ENCODE results near the gene ARHGAP10.

Gene ARHGAP10

GRCh38 chr4:147785129-147785528 is 53.2 kb downstream of the ARHGAP10 start:
- H3K36me3 ChIP-seq (ENCODE audit: insufficient read depth, low read length): no peaks in the 10 kb centered on the region
- H3K4me2 ChIP-seq (ENCODE audit: insufficient read depth, low read length): no peak overlapping the region
- no peaks in the 10 kb centered on the region for H3K79me2 ChIP-seq (ENCODE audit: insufficient read depth, low read length)
- no peaks in the 10 kb centered on the region for H4K20me1 ChIP-seq (ENCODE audit: insufficient read depth, low read length)
- H3K9me3 ChIP-seq (ENCODE audit: insufficient read depth, low read length, severe bottlenecking): no peaks in the 10 kb centered on the region
- H3K27me3 ChIP-seq (ENCODE audit: insufficient read depth, low read length, poor library complexity): peaks cover 5% of the 10 kb centered on the region
- H3K27ac ChIP-seq (ENCODE audit: low read length): no peak overlapping the region
- no peak overlapping the region for H3K4me3 ChIP-seq (ENCODE audit: low read depth in 1 of 2, low read length in 2 of 2)
- no peaks in the 10 kb centered on the region for H3K4me1 ChIP-seq (ENCODE audit: insufficient read depth, low read length)
- no peak overlapping the region for H2AFZ ChIP-seq (ENCODE audit: low read depth, low read length)
- TF ChIP-seq CTCF (IDR thresholded peaks at IDR 0.05; ENCODE audit: borderline replicate concordance, extremely low read depth, low read length, poor library complexity, severe bottlenecking): no peak
- no peak for TF ChIP-seq EZH2 (IDR thresholded peaks at IDR 0.05; ENCODE audit: borderline replicate concordance, low read depth, low read length, severe bottlenecking)
- no peak for ATAC-seq (ENCODE audit: insufficient read depth, low read depth)
- no peak for DNase-seq
- no peak overlapping the region for H3K9ac ChIP-seq (ENCODE audit: low read depth, low read length)

- Histone ChIP-seq H3K4me3 (ENCODE audit: low read depth in 1 of 2, low read length in 2 of 2) (no peak overlapping the region), H2AFZ (ENCODE audit: low read depth, low read length) (no peak overlapping the region), H3K27ac (ENCODE audit: low read length) (no peak overlapping the region), H4K20me1 (ENCODE audit: insufficient read depth, low read length) (no peaks in the 10 kb centered on the region), H3K79me2 (ENCODE audit: insufficient read depth, low read length) (no peaks in the 10 kb centered on the region), H3K27me3 (ENCODE audit: insufficient read depth, low read length, poor library complexity) (peaks cover 5% of the 10 kb centered on the region), H3K4me2 (ENCODE audit: insufficient read depth, low read length) (no peak overlapping the region), H3K4me1 (ENCODE audit: insufficient read depth, low read length) (no peaks in the 10 kb centered on the region), H3K9ac (ENCODE audit: low read depth, low read length) (no peak overlapping the region), H3K9me3 (ENCODE audit: insufficient read depth, low read length, severe bottlenecking) (no peaks in the 10 kb centered on the region), H3K36me3 (ENCODE audit: insufficient read depth, low read length) (no peaks in the 10 kb centered on the region)
- ATAC-seq (ENCODE audit: insufficient read depth, low read depth) (no peak), DNase-seq (no peak)
- TF ChIP-seq EZH2 (IDR thresholded peaks at IDR 0.05; ENCODE audit: borderline replicate concordance, low read depth, low read length, severe bottlenecking) (no peak), CTCF (IDR thresholded peaks at IDR 0.05; ENCODE audit: borderline replicate concordance, extremely low read depth, low read length, poor library complexity, severe bottlenecking) (no peak)
Measured at GRCh38 chr4:147786031-147786430, 54.1 kb downstream of the ARHGAP10 start.

GRCh38 chr4:147786531-147786930 is 54.6 kb downstream of the ARHGAP10 start:
- ATAC-seq (ENCODE audit: insufficient read depth, low read depth) (no peak), DNase-seq (no peak)
- Histone ChIP-seq H3K27me3 (ENCODE audit: insufficient read depth, low read length, poor library complexity) (peaks cover 5% of the 10 kb centered on the region), H3K9me3 (ENCODE audit: insufficient read depth, low read length, severe bottlenecking) (no peaks in the 10 kb centered on the region), H3K9ac (ENCODE audit: low read depth, low read length) (no peak overlapping the region), H3K79me2 (ENCODE audit: insufficient read depth, low read length) (no peaks in the 10 kb centered on the region), H4K20me1 (ENCODE audit: insufficient read depth, low read length) (no peaks in the 10 kb centered on the region), H2AFZ (ENCODE audit: low read depth, low read length) (no peak overlapping the region), H3K27ac (ENCODE audit: low read length) (no peak overlapping the region), H3K4me1 (ENCODE audit: insufficient read depth, low read length) (no peaks in the 10 kb centered on the region), H3K4me3 (ENCODE audit: low read depth in 1 of 2, low read length in 2 of 2) (no peak overlapping the region), H3K36me3 (ENCODE audit: insufficient read depth, low read length) (no peaks in the 10 kb centered on the region), H3K4me2 (ENCODE audit: insufficient read depth, low read length) (no peak overlapping the region)
- TF ChIP-seq EZH2 (IDR thresholded peaks at IDR 0.05; ENCODE audit: borderline replicate concordance, low read depth, low read length, severe bottlenecking) (no peak), CTCF (IDR thresholded peaks at IDR 0.05; ENCODE audit: borderline replicate concordance, extremely low read depth, low read length, poor library complexity, severe bottlenecking) (no peak)

GRCh38 chr4:147787204-147787603 is 55.3 kb downstream of the ARHGAP10 start:
- ATAC-seq (ENCODE audit: insufficient read depth, low read depth) (no peak), DNase-seq (no peak)
- no peak overlapping the region for H3K27ac ChIP-seq (ENCODE audit: low read length)
- H3K4me2 ChIP-seq (ENCODE audit: insufficient read depth, low read length): no peak overlapping the region
- no peaks in the 10 kb centered on the region for H3K36me3 ChIP-seq (ENCODE audit: insufficient read depth, low read length)
- H3K9me3 ChIP-seq (ENCODE audit: insufficient read depth, low read length, severe bottlenecking): no peaks in the 10 kb centered on the region
- H2AFZ ChIP-seq (ENCODE audit: low read depth, low read length): no peak overlapping the region
- no peaks in the 10 kb centered on the region for H3K4me1 ChIP-seq (ENCODE audit: insufficient read depth, low read length)
- no peak overlapping the region for H3K9ac ChIP-seq (ENCODE audit: low read depth, low read length)
- no peak overlapping the region for H3K4me3 ChIP-seq (ENCODE audit: low read depth in 1 of 2, low read length in 2 of 2)
- TF ChIP-seq CTCF (IDR thresholded peaks at IDR 0.05; ENCODE audit: borderline replicate concordance, extremely low read depth, low read length, poor library complexity, severe bottlenecking): no peak
- TF ChIP-seq EZH2 (IDR thresholded peaks at IDR 0.05; ENCODE audit: borderline replicate concordance, low read depth, low read length, severe bottlenecking): no peak
- peaks cover 5% of the 10 kb centered on the region for H3K27me3 ChIP-seq (ENCODE audit: insufficient read depth, low read length, poor library complexity)
- H3K79me2 ChIP-seq (ENCODE audit: insufficient read depth, low read length): no peaks in the 10 kb centered on the region
- no peaks in the 10 kb centered on the region for H4K20me1 ChIP-seq (ENCODE audit: insufficient read depth, low read length)

All from DND-41 (cell line).